ENCODE data around the gene SLC38A8. TPM values are rescaled to one million over a fixed set of nuclear protein-coding genes. Genes with fewer than 3 reads are reported as not detected.

SLC38A8 gene
- total and polyA plus RNA-seq, 2 donors (not counting 1 experiment from before 2014, with no cell fraction given) = not detected

- H3K27ac ChIP-seq (ENCODE audit: low read length in 2 of 2) = no peak overlapping the region
- POLR2A ChIA-PET = no interaction called here
- ATAC-seq (ENCODE audit: low read depth) (no peak), DNase-seq (no peak)
- 96% methylated on average over 6 of the region's 7 CpGs for WGBS (ENCODE audit: insufficient coverage)
- H3K4me1 ChIP-seq (ENCODE audit: control insufficient read depth in 2 of 2, insufficient read depth in 2 of 2, low read length in 2 of 2) = no peaks in the 10 kb centered on the region
- peaks cover 14% of the 10 kb centered on the region for H3K27me3 Mint-ChIP-seq
- intact Hi-C loops (cut with micrococcal nuclease) = no loop called here
- H3K4me1 Mint-ChIP-seq = no peaks in the 10 kb centered on the region
- no peak overlapping the region for H3K4me3 ChIP-seq (ENCODE audit: control extremely low read depth in 1 of 5, extremely low read depth in 1 of 5, insufficient read depth in 1 of 5, low read depth in 2 of 5, low read length in 4 of 5)
- no peaks in the 10 kb centered on the region for H3K9me3 Mint-ChIP-seq (ENCODE audit: insufficient read depth)
- H3K9me3 ChIP-seq (ENCODE audit: control extremely low read depth in 1 of 3, control insufficient read depth in 2 of 3, insufficient read depth in 1 of 3, low read length in 2 of 3) = no peaks in the 10 kb centered on the region
- CTCF ChIA-PET = no interaction called here
- no peak overlapping the region for H3K4me2 ChIP-seq (replicated peaks; ENCODE audit: low read depth, low read length, poor library complexity, severe bottlenecking)
- no peak overlapping the region for H3K9ac ChIP-seq (ENCODE audit: low read length)
- no peaks in the 10 kb centered on the region for H3K79me2 ChIP-seq (ENCODE audit: control insufficient read depth, insufficient read depth, low read length)
- no peak overlapping the region for H2AFZ ChIP-seq (ENCODE audit: insufficient read depth, low read depth, low read length, poor library complexity, severe bottlenecking)
- H3K27me3 ChIP-seq (replicated peaks in 1 of 4; ENCODE audit: control extremely low read depth in 1 of 4, control insufficient read depth in 3 of 4, insufficient read depth in 4 of 4, low read length in 3 of 4) = no peaks in the 10 kb centered on the region
- H3K36me3 ChIP-seq (replicated peaks in 1 of 2; ENCODE audit: control extremely low read depth in 1 of 2, control insufficient read depth in 1 of 2, extremely low read depth in 1 of 2, insufficient read depth in 2 of 2, low read length in 1 of 2) = no peaks in the 10 kb centered on the region
- no peaks in the 10 kb centered on the region for H4K20me1 ChIP-seq (ENCODE audit: control insufficient read depth, insufficient read depth, low read length, poor library complexity, severe bottlenecking)
- TF ChIP-seq EZH2 (IDR thresholded peaks at IDR 0.05; ENCODE audit: borderline replicate concordance, insufficient read depth, low read depth, low read length, poor library complexity, severe bottlenecking) (no peak), CTCF (IDR thresholded peaks at IDR 0.05) (no peak)
- H3K27ac Mint-ChIP-seq = no peak overlapping the region
- no peak overlapping the region for H3K4me3 Mint-ChIP-seq
These were observed 38.2 kb downstream of the SLC38A8 start for GRCh38 chr16:84004442-84004841.

GRCh38 chr16:84003038-84003437 lies 39.6 kb downstream of the SLC38A8 start:
- Mint-ChIP-seq H3K27me3 (peaks cover 13% of the 10 kb centered on the region), H3K4me3 (no peak overlapping the region), H3K27ac (no peak overlapping the region), H3K4me1 (no peaks in the 10 kb centered on the region), H3K9me3 (ENCODE audit: insufficient read depth) (no peaks in the 10 kb centered on the region)
- H3K27ac ChIP-seq (ENCODE audit: low read length in 2 of 2) = no peak overlapping the region
- no peak overlapping the region for H3K9ac ChIP-seq (ENCODE audit: low read length)
- no peaks in the 10 kb centered on the region for H3K27me3 ChIP-seq (replicated peaks in 1 of 4; ENCODE audit: control extremely low read depth in 1 of 4, control insufficient read depth in 3 of 4, insufficient read depth in 4 of 4, low read length in 3 of 4)
- H2AFZ ChIP-seq (ENCODE audit: insufficient read depth, low read depth, low read length, poor library complexity, severe bottlenecking) = no peak overlapping the region
- CTCF ChIA-PET = no interaction called here
- intact Hi-C loops (cut with micrococcal nuclease) = no loop called here
- H3K4me1 ChIP-seq (ENCODE audit: control insufficient read depth in 2 of 2, insufficient read depth in 2 of 2, low read length in 2 of 2) = no peaks in the 10 kb centered on the region
- no peaks in the 10 kb centered on the region for H3K36me3 ChIP-seq (replicated peaks in 1 of 2; ENCODE audit: control extremely low read depth in 1 of 2, control insufficient read depth in 1 of 2, extremely low read depth in 1 of 2, insufficient read depth in 2 of 2, low read length in 1 of 2)
- 73% methylated on average over 12 of the region's 12 CpGs for WGBS (ENCODE audit: insufficient coverage)
- no peaks in the 10 kb centered on the region for H3K9me3 ChIP-seq (ENCODE audit: control extremely low read depth in 1 of 3, control insufficient read depth in 2 of 3, insufficient read depth in 1 of 3, low read length in 2 of 3)
- H3K79me2 ChIP-seq (ENCODE audit: control insufficient read depth, insufficient read depth, low read length) = no peaks in the 10 kb centered on the region
- H4K20me1 ChIP-seq (ENCODE audit: control insufficient read depth, insufficient read depth, low read length, poor library complexity, severe bottlenecking) = no peaks in the 10 kb centered on the region
- POLR2A ChIA-PET = no interaction called here
- TF ChIP-seq CTCF (IDR thresholded peaks at IDR 0.05) (no peak), EZH2 (IDR thresholded peaks at IDR 0.05; ENCODE audit: borderline replicate concordance, insufficient read depth, low read depth, low read length, poor library complexity, severe bottlenecking) (no peak)
- H3K4me3 ChIP-seq (ENCODE audit: control extremely low read depth in 1 of 5, extremely low read depth in 1 of 5, insufficient read depth in 1 of 5, low read depth in 2 of 5, low read length in 4 of 5) = no peak overlapping the region
- no peak for ATAC-seq (ENCODE audit: low read depth)
- DNase-seq = no peak
- no peak overlapping the region for H3K4me2 ChIP-seq (replicated peaks; ENCODE audit: low read depth, low read length, poor library complexity, severe bottlenecking)
